GM18907 (cell line): ENCODE results near the gene NUP210L.
"Not testable (repeated sequence)": the region's sequence is repeated elsewhere in the genome, so short reads cannot be mapped to it uniquely, and the experiment has no call there.

Experiments
- ATAC-seq: cut with Tn5 transposase; IDR thresholded peaks from one replicate; pipeline ENCODE4 v1.9.1; 2021; ENCODE audit warnings: mild to moderate bottlenecking, moderate library complexity; ENCODE audit not compliant: unreplicated experiment

The NUP210L gene

GRCh38 chr1:153995640-153996039, 159.2 kb downstream of the NUP210L start:
- ATAC-seq, result no peak

GRCh38 chr1:153995202-153995601, 159.7 kb downstream of the NUP210L start:
- ATAC-seq, result no peak

- ATAC-seq, result no peak
These were observed 163.1 kb downstream of the NUP210L start for GRCh38 chr1:153991806-153992205.

- ATAC-seq, result no peak
These were observed 163.7 kb downstream of the NUP210L start for GRCh38 chr1:153991151-153991630.

- peak; percentile 80 for ATAC-seq
These were observed 164.3 kb downstream of the NUP210L start, which contains the start of gene RPS27 for GRCh38 chr1:153990468-153991150. RPS27 (plus strand) TSS chr1:153990762; CDS start chr1:153990797, 35 bp downstream.

- ATAC-seq, result no peak
These were observed 167.3 kb downstream of the NUP210L start for GRCh38 chr1:153987621-153988020.

- ATAC-seq, result no peak
These were observed 168.7 kb downstream of the NUP210L start, which contains the start of gene RAB13 for GRCh38 chr1:153985941-153986761. RAB13 (minus strand) TSS chr1:153986339; CDS start chr1:153986236, 103 bp downstream.

- ATAC-seq, result no peak
These were observed 169.4 kb downstream of the NUP210L start for GRCh38 chr1:153985341-153985912.

GRCh38 chr1:153984123-153984894, 170.6 kb downstream of the NUP210L start:
- no peak for ATAC-seq

- ATAC-seq, result not testable (repeated sequence)
These were observed 173.1 kb downstream of the NUP210L start for GRCh38 chr1:153981735-153982134.

- not testable (repeated sequence) for ATAC-seq
These were observed 175.8 kb downstream of the NUP210L start for GRCh38 chr1:153979091-153979490.

GRCh38 chr1:153978274-153978909, 176.5 kb downstream of the NUP210L start:
- no peak for ATAC-seq

- ATAC-seq, result peak; percentile 74
These were observed 177.3 kb downstream of the NUP210L start, which contains the start of gene JTB for GRCh38 chr1:153977250-153978240. JTB (minus strand) TSS chr1:153977674; CDS start chr1:153977252, 422 bp downstream.

GRCh38 chr1:153976819-153977249, 178.0 kb downstream of the NUP210L start:
- ATAC-seq, result no peak

- ATAC-seq, result no peak
These were observed 181.3 kb downstream of the NUP210L start for GRCh38 chr1:153973525-153973924.

GRCh38 chr1:153973071-153973470, 181.8 kb downstream of the NUP210L start:
- no peak for ATAC-seq

GRCh38 chr1:153970346-153970745, 184.5 kb downstream of the NUP210L start:
- ATAC-seq, result no peak

GRCh38 chr1:153968972-153969371, 185.9 kb downstream of the NUP210L start:
- no peak for ATAC-seq

GRCh38 chr1:153968408-153968807, 186.5 kb downstream of the NUP210L start:
- no peak for ATAC-seq
